Measurements from ENCODE around the gene TNS2.

DNA sequence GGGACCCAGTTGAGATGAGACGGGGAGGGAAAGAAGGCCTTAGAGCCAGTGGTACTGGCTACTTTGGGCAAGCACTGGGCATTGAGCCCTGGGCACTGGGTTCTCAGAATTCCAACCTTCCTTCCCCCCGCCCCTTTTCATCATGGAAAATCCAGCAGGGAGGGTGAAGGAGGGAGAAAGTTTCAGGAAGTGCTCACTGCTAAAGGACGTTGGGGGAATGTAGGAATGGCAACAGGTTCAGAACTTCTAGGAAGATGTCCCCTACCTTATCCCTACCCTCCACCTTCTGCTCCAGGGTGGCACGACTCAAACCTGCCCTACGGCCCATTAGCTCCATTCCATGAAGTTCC is 4.2 kb upstream of the TNS2 start:
- TF ChIP-seq CTCF (IDR thresholded peaks at IDR 0.05) (no peak), POLR2A (IDR thresholded peaks at IDR 0.05) (no peak)
